OCI-LY7 (cell line): ENCODE measurements around the gene MAST1.

ENCODE experiments used
- EZH2phosphoT487 ChIP-seq: fragments of 200-600 bp; sonication (generic); IDR thresholded peaks from 2 replicates; pipeline ENCODE4 v1.6.1; 2018; ENCODE audit warnings: low read depth, borderline replicate concordance, mild to moderate bottlenecking, mixed run types, antibody characterized with exemption, low read length, moderate library complexity, mixed read lengths
- TF ChIP-seq, protein P1 (sequence below): fragments of 200-600 bp; sonication (generic); conservative IDR thresholded peaks from 2 replicates; pipeline ENCODE4 v1.5.1; 2014; ENCODE audit warnings: mild to moderate bottlenecking, antibody characterized with exemption, low read length, moderate library complexity, mixed read lengths

DNA sequence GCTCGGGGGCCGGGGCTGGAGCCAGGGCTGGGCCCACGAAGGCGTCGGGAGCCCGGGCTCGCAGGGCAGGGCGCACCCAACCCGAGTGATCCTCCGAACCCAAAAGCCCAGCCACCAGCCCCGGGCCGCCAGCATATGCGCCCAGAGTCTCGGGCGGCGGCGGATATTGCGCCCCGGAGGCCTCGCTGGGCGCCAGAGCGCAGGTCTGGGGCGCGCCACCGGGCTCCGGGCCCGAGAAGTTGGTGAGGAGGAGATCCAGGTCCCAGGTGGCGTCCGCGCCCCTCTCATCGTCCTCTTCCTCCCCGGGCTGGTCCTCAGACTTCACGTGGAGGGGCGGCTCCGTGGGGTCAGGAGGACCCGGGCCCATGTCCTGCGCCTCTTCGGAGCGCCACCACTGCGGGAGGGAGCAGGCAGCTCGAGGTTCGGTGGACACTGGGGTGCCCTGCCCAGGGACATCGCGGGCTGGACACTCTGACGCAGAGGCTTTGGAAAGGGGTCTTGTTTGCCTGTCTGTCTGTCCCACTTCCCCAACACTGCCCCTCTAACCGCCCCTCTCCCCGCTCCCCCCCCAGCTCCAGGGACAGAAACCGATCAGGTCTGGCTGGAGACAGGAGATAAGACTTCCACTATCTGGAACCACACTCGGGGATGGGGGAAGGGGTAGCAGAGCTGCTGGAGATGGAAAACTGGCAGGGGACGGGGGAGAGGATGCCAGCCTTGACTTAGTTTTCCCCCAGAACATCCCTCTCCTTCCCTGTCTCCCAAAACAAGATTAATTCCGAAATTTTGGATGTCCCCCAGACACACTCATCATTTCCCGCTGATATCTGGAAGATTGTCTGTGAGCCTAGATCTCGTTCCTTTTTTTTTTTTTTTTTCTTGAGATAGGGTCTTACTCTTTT is 47.7 kb downstream of the MAST1 start:
- TF ChIP-seq, protein P1, sequence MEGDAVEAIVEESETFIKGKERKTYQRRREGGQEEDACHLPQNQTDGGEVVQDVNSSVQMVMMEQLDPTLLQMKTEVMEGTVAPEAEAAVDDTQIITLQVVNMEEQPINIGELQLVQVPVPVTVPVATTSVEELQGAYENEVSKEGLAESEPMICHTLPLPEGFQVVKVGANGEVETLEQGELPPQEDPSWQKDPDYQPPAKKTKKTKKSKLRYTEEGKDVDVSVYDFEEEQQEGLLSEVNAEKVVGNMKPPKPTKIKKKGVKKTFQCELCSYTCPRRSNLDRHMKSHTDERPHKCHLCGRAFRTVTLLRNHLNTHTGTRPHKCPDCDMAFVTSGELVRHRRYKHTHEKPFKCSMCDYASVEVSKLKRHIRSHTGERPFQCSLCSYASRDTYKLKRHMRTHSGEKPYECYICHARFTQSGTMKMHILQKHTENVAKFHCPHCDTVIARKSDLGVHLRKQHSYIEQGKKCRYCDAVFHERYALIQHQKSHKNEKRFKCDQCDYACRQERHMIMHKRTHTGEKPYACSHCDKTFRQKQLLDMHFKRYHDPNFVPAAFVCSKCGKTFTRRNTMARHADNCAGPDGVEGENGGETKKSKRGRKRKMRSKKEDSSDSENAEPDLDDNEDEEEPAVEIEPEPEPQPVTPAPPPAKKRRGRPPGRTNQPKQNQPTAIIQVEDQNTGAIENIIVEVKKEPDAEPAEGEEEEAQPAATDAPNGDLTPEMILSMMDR: peak; percentile 24; the same call in 1 of the 2 replicates
- TF ChIP-seq EZH2phosphoT487: no peak
